Natural killer cell treated with Interleukin-12 subunit alpha and Interleukin-12 subunit beta and Interleukin-15 and Interleukin-18, amount 100 ng/mL, for 72 hours (primary cell): ENCODE measurements around the gene CADM2. TPM values are rescaled to one million over a fixed set of nuclear protein-coding genes. Genes with fewer than 3 reads are reported as not detected.

Source experiments
- ATAC-seq, 2 donors: fragments of 150-1000 bp; cut with Tn5 transposase in 1 of 2; sonication (Bioruptor Pico), chemical (Tn5 transposase) in 1 of 2; 2 replicates each; pipeline ENCODE4 v1.10.0; 2021
- DNase-seq: peaks from one replicate; pipeline ENCODE4 v3.0.0; 2022; ENCODE audit warnings: low spot score
- H3K27ac Mint-ChIP-seq, 2 donors: 1 replicate in 1 of 2; 2 replicates in 1 of 2; pipeline ENCODE4 v1.8.0; 2022; ENCODE audit warnings: mixed read lengths in 2 of 2, mild to moderate bottlenecking in 1 of 2, moderate library complexity in 1 of 2
- H3K27me3 Mint-ChIP-seq, 2 donors: 1 replicate in 1 of 2; 2 replicates in 1 of 2; pipeline ENCODE4 v1.8.0; 2022; ENCODE audit warnings: mixed read lengths in 2 of 2
- H3K36me3 Mint-ChIP-seq: one replicate; pipeline ENCODE4 v1.8.0; 2022; ENCODE audit warnings: mixed read lengths
- H3K4me1 Mint-ChIP-seq, 2 donors: 1 replicate in 1 of 2; 2 replicates in 1 of 2; pipeline ENCODE4 v1.8.0; 2022; ENCODE audit warnings: low read depth in 2 of 2, mixed read lengths in 2 of 2, mild to moderate bottlenecking in 1 of 2
- H3K4me3 Mint-ChIP-seq: one replicate; pipeline ENCODE4 v1.8.0; 2022; ENCODE audit warnings: mixed read lengths
- H3K9me3 Mint-ChIP-seq: 2 replicates; pipeline ENCODE4 v1.8.0; 2022; ENCODE audit warnings: mixed read lengths
- total RNA-seq, 2 donors: library from RNA; stranded (reverse); gene quantifications; one replicate each; pipeline ENCODE4 v1.2.3, GENCODE V29; 2022

The CADM2 gene
- total RNA-seq, 2 donors from 2014 or later = not detected

GRCh38 chr3:85737846-85738245 is 779.1 kb downstream of the CADM2 start:
- Mint-ChIP-seq H3K4me1 (no peaks in the 10 kb centered on the region), H3K27ac (no peak overlapping the region), H3K36me3 (peaks cover 4% of the 10 kb centered on the region), H3K9me3 (peaks cover 13% of the 10 kb centered on the region), H3K4me3 (no peak overlapping the region), H3K27me3 (no peaks in the 10 kb centered on the region)
- DNase-seq = no peak
- ATAC-seq = no peak

- no peaks in the 10 kb centered on the region for H3K4me1 Mint-ChIP-seq
- no peaks in the 10 kb centered on the region for H3K27me3 Mint-ChIP-seq
- H3K9me3 Mint-ChIP-seq = peaks cover 14% of the 10 kb centered on the region
- ATAC-seq (no peak), DNase-seq (no peak)
- no peak overlapping the region for H3K4me3 Mint-ChIP-seq
- H3K27ac Mint-ChIP-seq = no peak overlapping the region
- peaks cover 10% of the 10 kb centered on the region for H3K36me3 Mint-ChIP-seq
These were observed 781.8 kb downstream of the CADM2 start for GRCh38 chr3:85740561-85740960.

- Mint-ChIP-seq H3K36me3 (peaks cover 5% of the 10 kb centered on the region), H3K4me1 (no peaks in the 10 kb centered on the region), H3K27me3 (no peaks in the 10 kb centered on the region), H3K9me3 (peaks cover 19% of the 10 kb centered on the region), H3K27ac (no peak overlapping the region), H3K4me3 (no peak overlapping the region)
- no peak for ATAC-seq
- no peak for DNase-seq
These were observed 799.7 kb downstream of the CADM2 start for GRCh38 chr3:85758442-85758841.

- Mint-ChIP-seq H3K27ac (no peak overlapping the region), H3K4me3 (no peak overlapping the region), H3K27me3 (no peaks in the 10 kb centered on the region), H3K9me3 (peaks cover 20% of the 10 kb centered on the region), H3K36me3 (peaks cover 4% of the 10 kb centered on the region), H3K4me1 (no peaks in the 10 kb centered on the region)
- no peak for ATAC-seq
- DNase-seq = no peak
These were observed 801.6 kb downstream of the CADM2 start for GRCh38 chr3:85760342-85760741.

GRCh38 chr3:85780806-85781205 is 822.0 kb downstream of the CADM2 start:
- Mint-ChIP-seq H3K27ac (no peak overlapping the region), H3K4me3 (no peak overlapping the region), H3K36me3 (peaks cover 5% of the 10 kb centered on the region), H3K9me3 (peaks cover 5% of the 10 kb centered on the region), H3K27me3 (no peaks in the 10 kb centered on the region), H3K4me1 (no peaks in the 10 kb centered on the region)
- DNase-seq (no peak), ATAC-seq (no peak)

- no peaks in the 10 kb centered on the region for H3K4me1 Mint-ChIP-seq
- H3K27ac Mint-ChIP-seq = no peak overlapping the region
- peaks cover 5% of the 10 kb centered on the region for H3K36me3 Mint-ChIP-seq
- H3K27me3 Mint-ChIP-seq = no peaks in the 10 kb centered on the region
- peaks cover 5% of the 10 kb centered on the region for H3K9me3 Mint-ChIP-seq
- DNase-seq (no peak), ATAC-seq (no peak)
- no peak overlapping the region for H3K4me3 Mint-ChIP-seq
These were observed 823.0 kb downstream of the CADM2 start for GRCh38 chr3:85781806-85782205.

GRCh38 chr3:85783291-85783690 is 824.5 kb downstream of the CADM2 start:
- H3K27ac Mint-ChIP-seq = no peak overlapping the region
- DNase-seq = no peak
- H3K27me3 Mint-ChIP-seq = no peaks in the 10 kb centered on the region
- no peaks in the 10 kb centered on the region for H3K9me3 Mint-ChIP-seq
- H3K4me3 Mint-ChIP-seq = no peak overlapping the region
- H3K4me1 Mint-ChIP-seq = no peaks in the 10 kb centered on the region
- peaks cover 5% of the 10 kb centered on the region for H3K36me3 Mint-ChIP-seq
- no peak for ATAC-seq

GRCh38 chr3:85785766-85786165 is 827.0 kb downstream of the CADM2 start:
- Mint-ChIP-seq H3K4me1 (no peaks in the 10 kb centered on the region), H3K36me3 (peaks cover 5% of the 10 kb centered on the region), H3K4me3 (no peak overlapping the region), H3K9me3 (no peaks in the 10 kb centered on the region), H3K27ac (no peak overlapping the region), H3K27me3 (no peaks in the 10 kb centered on the region)
- DNase-seq = no peak
- ATAC-seq = no peak

GRCh38 chr3:85790445-85791030 is 831.7 kb downstream of the CADM2 start:
- Mint-ChIP-seq H3K4me3 (no peak overlapping the region), H3K4me1 (no peaks in the 10 kb centered on the region), H3K36me3 (no peaks in the 10 kb centered on the region), H3K9me3 (peaks cover 8% of the 10 kb centered on the region), H3K27me3 (no peaks in the 10 kb centered on the region), H3K27ac (no peak overlapping the region)
- ATAC-seq = no peak
- no peak for DNase-seq

GRCh38 chr3:85796140-85796539 is 837.4 kb downstream of the CADM2 start:
- Mint-ChIP-seq H3K36me3 (no peaks in the 10 kb centered on the region), H3K4me3 (no peak overlapping the region), H3K4me1 (no peaks in the 10 kb centered on the region), H3K27me3 (no peaks in the 10 kb centered on the region), H3K9me3 (peaks cover 16% of the 10 kb centered on the region), H3K27ac (no peak overlapping the region)
- DNase-seq (no peak), ATAC-seq (no peak)

- no peak overlapping the region for H3K27ac Mint-ChIP-seq
- no peak for DNase-seq
These were observed 841.9 kb downstream of the CADM2 start for GRCh38 chr3:85800676-85801075.

GRCh38 chr3:85801955-85802354 is 843.2 kb downstream of the CADM2 start:
- DNase-seq (no peak), ATAC-seq (no peak)
- H3K9me3 Mint-ChIP-seq = peaks cover 8% of the 10 kb centered on the region
- no peaks in the 10 kb centered on the region for H3K27me3 Mint-ChIP-seq
- H3K4me1 Mint-ChIP-seq = no peaks in the 10 kb centered on the region
- H3K27ac Mint-ChIP-seq = no peak overlapping the region
- no peaks in the 10 kb centered on the region for H3K36me3 Mint-ChIP-seq
- no peak overlapping the region for H3K4me3 Mint-ChIP-seq

More at GRCh38 chr3:85800676-85801075, 841.9 kb downstream of the CADM2 start:
- H3K27me3 Mint-ChIP-seq = no peaks in the 10 kb centered on the region
- no peak for ATAC-seq
- H3K36me3 Mint-ChIP-seq = no peaks in the 10 kb centered on the region
- H3K9me3 Mint-ChIP-seq = peaks cover 8% of the 10 kb centered on the region
- no peaks in the 10 kb centered on the region for H3K4me1 Mint-ChIP-seq
- no peak overlapping the region for H3K4me3 Mint-ChIP-seq

GRCh38 chr3:85808755-85809154 is 850.0 kb downstream of the CADM2 start:
- DNase-seq (no peak), ATAC-seq (no peak)
- Mint-ChIP-seq H3K27ac (no peak overlapping the region), H3K36me3 (peaks cover 8% of the 10 kb centered on the region), H3K9me3 (peaks cover 7% of the 10 kb centered on the region), H3K4me1 (no peaks in the 10 kb centered on the region), H3K27me3 (no peaks in the 10 kb centered on the region), H3K4me3 (no peak overlapping the region)

GRCh38 chr3:85821130-85821756 is 862.5 kb downstream of the CADM2 start:
- H3K4me1 Mint-ChIP-seq = no peaks in the 10 kb centered on the region
- ATAC-seq (no peak), DNase-seq (no peak)

More at GRCh38 chr3:85821130-85821756, 862.5 kb downstream of the CADM2 start:
- Mint-ChIP-seq H3K36me3 (no peaks in the 10 kb centered on the region), H3K27me3 (no peaks in the 10 kb centered on the region), H3K27ac (no peak overlapping the region), H3K4me3 (no peak overlapping the region), H3K9me3 (peaks cover 8% of the 10 kb centered on the region)
